ENCODE results near the gene ZNF700. TPM values are rescaled to one million over a fixed set of nuclear protein-coding genes. Genes with fewer than 3 reads are reported as not detected.
"Not testable (repeated sequence)": the region's sequence is repeated elsewhere in the genome, so short reads cannot be mapped to it uniquely, and the experiment has no call there.

The ZNF700 gene
- total RNA-seq: 10 to 100 TPM in 6 of 7 donors, 1 to 10 TPM in 1; 8.6 to 22.3 (median 14.0) TPM
- 1 to 10 TPM; 6.7 to 7.6 TPM for polyA plus RNA-seq
- long read RNA-seq, donor 1, transcript ZNF700-201 (4 exons, 2,882 nt): major isoform, 12 of 15 reads
- long read RNA-seq, donor 1, partial matches to known transcripts: 0 of 15 reads
- long read RNA-seq, donor 1, other reads (novel, unspliced or antisense): 1 of 15 reads
- long read RNA-seq, donor 2, partial matches to known transcripts: 0 of 3 reads
- long read RNA-seq, donor 2, other reads (novel, unspliced or antisense): 0 of 3 reads
- long read RNA-seq, donor 3, partial matches to known transcripts: 0 of 3 reads
- long read RNA-seq, donor 3, other reads (novel, unspliced or antisense): 0 of 3 reads

GRCh38 chr19:11924886-11925650 lies at the start of gene ZNF700:
Gene ZNF700 (plus strand): TSS chr19:11925107. CDS start chr19:11925211, 104 bp downstream.
- Histone ChIP-seq H3K27me3 (no peaks in the 10 kb centered on the region), H3K9me3 (no peaks in the 10 kb centered on the region), H3K4me3 (peak within 1 kb of the TSS; percentile 85), H3K36me3 (no peaks in the 10 kb centered on the region), H3K4me1 (ENCODE audit: insufficient read depth) (peaks cover 15% of the 10 kb centered on the region), H3K27ac (peak within 1 kb of the TSS; percentile 38 to 91)
- DNase-seq: peak; percentile 93 to 97 (median 95)
- intact Hi-C loops (cut with DNase I): loop anchor here in 3 of 4 donors (2.0 to 10.0 kb wide), 5 partner anchors 38 to 216 kb away; partner anchors contain the start of genes ZNF20 (in 1 of the 3) and ZNF69 (in 1 of the 3)
- WGBS, 3 donors: 0% methylated on average over 50 to 53 of the region's 53 CpGs
- peak; percentile 74 for TF ChIP-seq EP300 (IDR thresholded peaks at IDR 0.05)
- TF ChIP-seq POLR2A (IDR thresholded peaks at IDR 0.05): peak; percentile 76
- peak in 1 of 3 donors; percentile 20 for TF ChIP-seq CTCF (IDR thresholded peaks at IDR 0.05)

GRCh38 chr19:11879687-11880266 lies 45.1 kb upstream of the ZNF700 start:
- intact Hi-C loops (cut with DNase I): loop anchor here in 2 of 4 donors (5.0 kb wide), 2 partner anchors 108 to 263 kb away; partner anchors contain the start of gene ZNF20 (in 1 of the 2)
- H3K4me1 ChIP-seq (ENCODE audit: insufficient read depth); H3K4me3 ChIP-seq; H3K36me3 ChIP-seq; H3K27ac ChIP-seq; H3K27me3 ChIP-seq; H3K9me3 ChIP-seq: not testable (repeated sequence)
- peak in 1 of 3 donors; percentile 20 for TF ChIP-seq CTCF (IDR thresholded peaks at IDR 0.05)
- peak; percentile 16 to 52 (median 49) for DNase-seq
- 66 to 75% (median 73%) methylated on average over 16 of the region's 16 CpGs for WGBS, 3 donors

GRCh38 chr19:11880598-11880997 lies 44.3 kb upstream of the ZNF700 start:
- WGBS, 3 donors: 78 to 88% (median 81%) methylated on average over 12 of the region's 12 CpGs
- Histone ChIP-seq H3K4me3 (no peak overlapping the region), H3K27me3 (no peaks in the 10 kb centered on the region), H3K9me3 (no peaks in the 10 kb centered on the region), H3K36me3 (no peaks in the 10 kb centered on the region), H3K27ac (no peak overlapping the region), H3K4me1 (ENCODE audit: insufficient read depth) (no peaks in the 10 kb centered on the region)
- no peak for DNase-seq
- no peak for TF ChIP-seq CTCF (IDR thresholded peaks at IDR 0.05)
- TF ChIP-seq EP300 (IDR thresholded peaks at IDR 0.05): no peak
- TF ChIP-seq POLR2A (IDR thresholded peaks at IDR 0.05): no peak
- intact Hi-C loops (cut with DNase I): loop anchor here in 2 of 4 donors (5.0 kb wide), 2 partner anchors 107 to 262 kb away; partner anchors contain the start of gene ZNF20 (in 1 of the 2)

- Histone ChIP-seq H3K4me3 (no peak overlapping the region), H3K27ac (no peak overlapping the region), H3K9me3 (no peaks in the 10 kb centered on the region), H3K4me1 (ENCODE audit: insufficient read depth) (no peaks in the 10 kb centered on the region), H3K36me3 (no peaks in the 10 kb centered on the region), H3K27me3 (no peaks in the 10 kb centered on the region)
- no peak for TF ChIP-seq POLR2A (IDR thresholded peaks at IDR 0.05)
- peak; percentile 70 to 79 (median 76) for TF ChIP-seq CTCF (IDR thresholded peaks at IDR 0.05)
- TF ChIP-seq EP300 (IDR thresholded peaks at IDR 0.05): no peak
- DNase-seq: peak; percentile 56 to 76 (median 63)
- 9 to 14% (median 11%) methylated on average over 10 of the region's 10 CpGs for WGBS, 3 donors
- intact Hi-C loops (cut with DNase I): loop anchor here in 2 of 4 donors (5.0 kb wide), 2 partner anchors 106 to 261 kb away; partner anchors contain the start of gene ZNF20 (in 1 of the 2)
Observed at GRCh38 chr19:11881151-11881800, 43.6 kb upstream of the ZNF700 start.
